ENCODE data around the gene SYT17.
"Not testable (repeated sequence)": the region's sequence is repeated elsewhere in the genome, so short reads cannot be mapped to it uniquely, and the experiment has no call there.

SYT17 gene

GRCh38 chr16:19173649-19174383 lies 5.8 kb downstream of the SYT17 start:
- DNase-seq (ENCODE audit: low spot score), result no peak

GRCh38 chr16:19174478-19174877 lies 6.4 kb downstream of the SYT17 start:
- no peak for DNase-seq (ENCODE audit: low spot score)

- no peak for DNase-seq (ENCODE audit: low spot score)
These were observed 7.6 kb downstream of the SYT17 start for GRCh38 chr16:19175492-19176262.

GRCh38 chr16:19177111-19177739 lies 9.2 kb downstream of the SYT17 start:
- DNase-seq (ENCODE audit: low spot score), result no peak

GRCh38 chr16:19179546-19180490 lies 11.8 kb downstream of the SYT17 start:
- DNase-seq (ENCODE audit: low spot score), result peak; percentile 45

- no peak for DNase-seq (ENCODE audit: low spot score)
These were observed 12.7 kb downstream of the SYT17 start for GRCh38 chr16:19180741-19181140.

- DNase-seq (ENCODE audit: low spot score), result no peak
These were observed 14.4 kb downstream of the SYT17 start for GRCh38 chr16:19182481-19182880.

- DNase-seq (ENCODE audit: low spot score), result no peak
These were observed 15.1 kb downstream of the SYT17 start for GRCh38 chr16:19183187-19183586.

GRCh38 chr16:19184823-19185509 lies 16.9 kb downstream of the SYT17 start:
- DNase-seq (ENCODE audit: low spot score), result no peak

- DNase-seq (ENCODE audit: low spot score), result no peak
These were observed 17.4 kb downstream of the SYT17 start for GRCh38 chr16:19185510-19185851.

GRCh38 chr16:19186408-19186807 lies 18.4 kb downstream of the SYT17 start:
- no peak for DNase-seq (ENCODE audit: low spot score)

GRCh38 chr16:19187961-19188360 lies 19.9 kb downstream of the SYT17 start:
- not testable (repeated sequence) for DNase-seq (ENCODE audit: low spot score)

- no peak for DNase-seq (ENCODE audit: low spot score)
These were observed 20.4 kb downstream of the SYT17 start for GRCh38 chr16:19188406-19188805.

GRCh38 chr16:19192865-19193264 lies 24.8 kb downstream of the SYT17 start:
- DNase-seq (ENCODE audit: low spot score), result no peak

- no peak for DNase-seq (ENCODE audit: low spot score)
These were observed 28.8 kb downstream of the SYT17 start for GRCh38 chr16:19196871-19197270.

GRCh38 chr16:19203374-19203966 lies 35.4 kb downstream of the SYT17 start:
- DNase-seq (ENCODE audit: low spot score), result no peak

- DNase-seq (ENCODE audit: low spot score), result no peak
These were observed 42.4 kb downstream of the SYT17 start for GRCh38 chr16:19210280-19210924.

GRCh38 chr16:19210968-19211367 lies 42.9 kb downstream of the SYT17 start:
- DNase-seq (ENCODE audit: low spot score), result no peak

- DNase-seq (ENCODE audit: low spot score), result no peak
These were observed 44.0 kb downstream of the SYT17 start for GRCh38 chr16:19212059-19212458.

GRCh38 chr16:19213885-19214284 lies 45.8 kb downstream of the SYT17 start:
- DNase-seq (ENCODE audit: low spot score), result peak; percentile 26

All from SK-N-DZ (cell line).